DOHH2 (cell line): ENCODE results near the gene PHAX.

Experiments
- EZH2phosphoT487 ChIP-seq: fragments of 200-600 bp; sonication (generic); IDR thresholded peaks from 2 replicates; pipeline ENCODE4 v1.6.1; 2017; ENCODE audit warnings: borderline replicate concordance, mild to moderate bottlenecking, antibody characterized with exemption, low read length, moderate library complexity, mixed read lengths
- TF ChIP-seq, protein P1 (sequence below): fragments of 200-600 bp; sonication (generic); IDR thresholded peaks from one replicate; pipeline ENCODE4 v1.5.1; 2014; ENCODE audit warnings: antibody characterized with exemption, mild to moderate bottlenecking, low read depth, low read length; ENCODE audit not compliant: poor library complexity, severe bottlenecking

DNA sequence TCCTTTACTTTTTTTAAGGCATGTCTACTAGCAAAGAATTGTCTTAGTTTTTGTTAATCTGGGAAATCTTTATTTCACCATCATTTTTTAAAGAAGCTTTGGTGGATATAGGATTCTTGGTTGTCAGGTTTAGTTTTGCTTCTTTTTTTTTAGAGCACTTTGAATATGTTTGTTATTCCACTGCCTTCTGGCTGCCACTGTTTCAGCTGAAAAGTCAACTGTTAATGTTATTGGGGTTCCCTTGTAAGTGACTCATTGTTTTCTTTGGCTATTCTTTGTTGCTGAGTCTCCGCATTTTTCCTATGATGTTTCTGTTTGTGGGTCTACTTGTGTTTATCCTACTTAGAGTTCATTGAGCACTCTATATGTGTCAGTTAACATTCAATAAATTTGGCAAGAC, 44.4 kb downstream of the PHAX start:
- TF ChIP-seq, protein P1, sequence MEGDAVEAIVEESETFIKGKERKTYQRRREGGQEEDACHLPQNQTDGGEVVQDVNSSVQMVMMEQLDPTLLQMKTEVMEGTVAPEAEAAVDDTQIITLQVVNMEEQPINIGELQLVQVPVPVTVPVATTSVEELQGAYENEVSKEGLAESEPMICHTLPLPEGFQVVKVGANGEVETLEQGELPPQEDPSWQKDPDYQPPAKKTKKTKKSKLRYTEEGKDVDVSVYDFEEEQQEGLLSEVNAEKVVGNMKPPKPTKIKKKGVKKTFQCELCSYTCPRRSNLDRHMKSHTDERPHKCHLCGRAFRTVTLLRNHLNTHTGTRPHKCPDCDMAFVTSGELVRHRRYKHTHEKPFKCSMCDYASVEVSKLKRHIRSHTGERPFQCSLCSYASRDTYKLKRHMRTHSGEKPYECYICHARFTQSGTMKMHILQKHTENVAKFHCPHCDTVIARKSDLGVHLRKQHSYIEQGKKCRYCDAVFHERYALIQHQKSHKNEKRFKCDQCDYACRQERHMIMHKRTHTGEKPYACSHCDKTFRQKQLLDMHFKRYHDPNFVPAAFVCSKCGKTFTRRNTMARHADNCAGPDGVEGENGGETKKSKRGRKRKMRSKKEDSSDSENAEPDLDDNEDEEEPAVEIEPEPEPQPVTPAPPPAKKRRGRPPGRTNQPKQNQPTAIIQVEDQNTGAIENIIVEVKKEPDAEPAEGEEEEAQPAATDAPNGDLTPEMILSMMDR, result no peak
- TF ChIP-seq EZH2phosphoT487, result no peak
